Stimulated activated CD4-positive, alpha-beta T cell treated with anti-CD3 and anti-CD28 coated beads, Interleukin-15, amount 100 ng/mL, for 24 hours (primary cell): ENCODE data around the gene ART5.
"Not testable (repeated sequence)": the region's sequence is repeated elsewhere in the genome, so short reads cannot be mapped to it uniquely, and the experiment has no call there.

Source experiments
- DNase-seq: peaks from one replicate; pipeline ENCODE4 v3.0.0-alpha.2; 2020

ART5 gene

GRCh38 chr11:3615998-3616397 is 25.8 kb downstream of the ART5 start:
- no peak for DNase-seq

- DNase-seq: peak; percentile 73
Observed at GRCh38 chr11:3614742-3615171, 27.0 kb downstream of the ART5 start.

GRCh38 chr11:3613998-3614741 is 27.6 kb downstream of the ART5 start:
- DNase-seq: no peak

GRCh38 chr11:3611976-3612678 is 29.7 kb downstream of the ART5 start:
- no peak for DNase-seq

- no peak for DNase-seq
Observed at GRCh38 chr11:3610846-3611245, 30.9 kb downstream of the ART5 start.

GRCh38 chr11:3609416-3610265 is 32.2 kb downstream of the ART5 start:
- peak; percentile 25 for DNase-seq

GRCh38 chr11:3605771-3606203 is 36.0 kb downstream of the ART5 start:
- no peak for DNase-seq

- DNase-seq: no peak
Observed at GRCh38 chr11:3605283-3605662, 36.5 kb downstream of the ART5 start.

GRCh38 chr11:3604167-3604566 is 37.6 kb downstream of the ART5 start:
- no peak for DNase-seq

GRCh38 chr11:3600201-3600600 is 41.6 kb downstream of the ART5 start:
- not testable (repeated sequence) for DNase-seq

- DNase-seq: not testable (repeated sequence)
Observed at GRCh38 chr11:3597743-3598142, 44.0 kb downstream of the ART5 start.

- not testable (repeated sequence) for DNase-seq
Observed at GRCh38 chr11:3591326-3591725, 50.5 kb downstream of the ART5 start.

GRCh38 chr11:3590193-3590592 is 51.6 kb downstream of the ART5 start:
- DNase-seq: not testable (repeated sequence)

GRCh38 chr11:3588776-3589175 is 53.0 kb downstream of the ART5 start:
- DNase-seq: not testable (repeated sequence)
